Measurements from ENCODE around the gene MICAL3. TPM values are rescaled to one million over a fixed set of nuclear protein-coding genes. Genes with fewer than 3 reads are reported as not detected.
"Not testable (repeated sequence)": the region's sequence is repeated elsewhere in the genome, so short reads cannot be mapped to it uniquely, and the experiment has no call there.

MICAL3 gene
- polyA plus RNA-seq, 1 donor = 36.1 TPM

DNA sequence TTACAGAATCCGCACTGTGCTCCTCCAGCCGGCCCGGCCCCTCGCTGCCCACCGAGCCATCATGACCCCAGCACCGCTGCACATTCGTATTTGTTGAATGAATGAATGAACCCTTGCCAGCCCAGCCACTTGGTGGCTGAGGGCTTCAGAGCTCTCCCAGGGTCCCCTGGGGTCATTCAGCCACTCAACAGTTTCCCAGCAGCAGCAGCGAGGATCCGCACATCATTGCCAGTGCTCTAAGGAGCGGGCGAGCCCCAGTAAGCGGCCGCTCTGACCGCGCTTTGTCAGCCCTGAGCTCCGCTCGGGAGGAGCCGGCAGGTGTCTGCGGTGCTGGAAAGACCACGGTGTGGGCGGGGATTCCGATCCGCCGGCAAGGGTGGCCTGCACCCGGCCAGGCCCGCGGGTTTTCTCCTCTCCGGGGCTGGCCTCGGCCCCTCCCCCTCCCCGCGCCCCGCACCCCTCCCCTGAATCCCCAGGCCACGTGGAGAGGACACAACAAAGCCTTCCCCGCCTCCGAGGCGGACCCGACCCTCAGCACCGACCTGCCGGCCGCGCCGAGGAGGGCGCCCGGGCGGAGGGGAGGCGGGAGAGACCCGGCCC lies 250.7 kb downstream of the MICAL3 start:
- Histone ChIP-seq H3K27me3 (ENCODE audit: control insufficient read depth, insufficient read depth, low read length) (no peaks in the 10 kb centered on the region), H3K4me3 (ENCODE audit: low read length) (peak overlapping the region; percentile 54), H3K36me3 (ENCODE audit: control insufficient read depth, insufficient read depth, low read length) (peaks cover 2% of the 10 kb centered on the region), H3K9me3 (ENCODE audit: control insufficient read depth, low read depth, low read length) (no peaks in the 10 kb centered on the region), H3K4me1 (ENCODE audit: control insufficient read depth, insufficient read depth, low read length) (peaks cover 9% of the 10 kb centered on the region), H3K27ac (ENCODE audit: low read length) (no peak overlapping the region)
- DNase-seq = peak in 1 of 2 donors; percentile 56
- WGBS (ENCODE audit: insufficient coverage, low lambda C conversion rate) = no CpG with 5 or more reads among the region's 47 CpGs

DNA sequence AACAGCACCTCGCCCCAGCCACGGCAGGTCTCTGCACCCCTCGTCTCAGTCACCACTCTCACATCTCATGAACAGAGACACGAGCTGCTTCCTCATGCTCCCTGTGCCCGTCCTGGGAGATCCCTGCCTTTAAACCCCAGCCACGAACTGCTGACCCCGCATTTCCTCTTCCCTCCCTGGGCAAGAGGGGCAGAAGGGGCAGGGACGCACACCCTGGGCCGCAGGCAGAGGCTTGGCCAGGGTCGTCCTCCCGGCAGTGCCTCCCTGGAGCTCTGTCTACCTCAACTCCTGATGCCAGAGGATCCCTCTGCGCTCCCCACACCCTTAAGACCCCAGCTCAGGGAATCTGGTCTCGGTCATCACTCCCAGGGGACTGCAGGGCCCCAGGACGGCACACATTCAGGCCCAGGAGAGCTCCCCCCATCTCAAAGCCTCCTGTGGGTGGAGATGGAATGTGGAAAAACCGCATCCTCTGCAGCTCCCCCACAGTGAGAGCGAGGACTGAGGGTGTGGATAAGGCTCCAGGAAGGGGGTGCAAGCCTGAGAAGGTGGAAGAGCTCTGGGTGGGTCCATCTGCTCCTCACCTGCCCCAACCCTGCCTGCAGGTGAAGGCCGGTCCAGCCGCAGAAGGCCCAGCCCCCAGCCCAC lies 251.3 kb downstream of the MICAL3 start:
- no CpG with 5 or more reads among the region's 18 CpGs for WGBS (ENCODE audit: insufficient coverage, low lambda C conversion rate)
- Histone ChIP-seq H3K27me3 (ENCODE audit: control insufficient read depth, insufficient read depth, low read length) (no peaks in the 10 kb centered on the region), H3K27ac (ENCODE audit: low read length) (no peak overlapping the region), H3K9me3 (ENCODE audit: control insufficient read depth, low read depth, low read length) (no peaks in the 10 kb centered on the region), H3K4me3 (ENCODE audit: low read length) (peak overlapping the region; percentile 54), H3K36me3 (ENCODE audit: control insufficient read depth, insufficient read depth, low read length) (peaks cover 2% of the 10 kb centered on the region), H3K4me1 (ENCODE audit: control insufficient read depth, insufficient read depth, low read length) (peaks cover 12% of the 10 kb centered on the region)
- DNase-seq = peak in 1 of 2 donors; percentile 38

DNA sequence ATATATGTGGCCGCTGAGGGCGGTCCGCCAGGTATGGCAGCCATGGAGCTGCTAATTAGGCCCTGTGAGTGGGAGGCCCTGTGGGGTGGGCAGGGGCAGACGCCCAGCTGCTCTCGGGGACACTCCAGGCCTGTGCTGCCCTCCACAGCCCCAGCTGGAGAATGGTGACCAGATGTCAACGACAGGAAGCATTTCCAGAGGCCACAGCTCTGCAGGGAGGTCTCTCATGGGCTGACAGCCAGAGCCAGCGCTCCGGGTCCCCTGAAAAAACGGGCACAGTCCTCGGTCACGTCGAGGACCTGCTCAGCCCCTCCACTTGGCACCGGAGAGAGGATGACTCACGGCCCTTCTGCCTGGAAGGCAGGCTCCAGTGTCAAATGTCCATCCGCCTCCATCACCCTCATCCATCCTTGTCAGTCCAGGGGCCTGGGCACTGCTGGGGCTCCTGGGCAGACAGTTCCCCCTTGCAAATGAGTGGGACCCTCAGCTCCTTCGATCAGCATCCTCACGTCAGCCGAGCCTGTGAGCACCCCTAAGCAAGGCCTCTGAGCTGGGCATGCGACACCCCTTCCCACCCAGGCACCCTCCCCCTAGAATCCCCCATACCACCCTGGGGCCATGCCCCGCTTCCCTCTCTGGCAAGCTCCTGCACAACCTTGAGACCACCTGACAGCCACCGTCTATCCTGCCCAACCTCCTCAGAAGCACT lies 252.0 kb downstream of the MICAL3 start:
- H3K36me3 ChIP-seq (ENCODE audit: control insufficient read depth, insufficient read depth, low read length) = peaks cover 2% of the 10 kb centered on the region
- no peak overlapping the region for H3K4me3 ChIP-seq (ENCODE audit: low read length)
- WGBS (ENCODE audit: insufficient coverage, low lambda C conversion rate) = no CpG with 5 or more reads among the region's 21 CpGs
- H3K4me1 ChIP-seq (ENCODE audit: control insufficient read depth, insufficient read depth, low read length) = peaks cover 14% of the 10 kb centered on the region
- no peak overlapping the region for H3K27ac ChIP-seq (ENCODE audit: low read length)
- H3K9me3 ChIP-seq (ENCODE audit: control insufficient read depth, low read depth, low read length) = no peaks in the 10 kb centered on the region
- H3K27me3 ChIP-seq (ENCODE audit: control insufficient read depth, insufficient read depth, low read length) = no peaks in the 10 kb centered on the region
- no peak for DNase-seq

DNA sequence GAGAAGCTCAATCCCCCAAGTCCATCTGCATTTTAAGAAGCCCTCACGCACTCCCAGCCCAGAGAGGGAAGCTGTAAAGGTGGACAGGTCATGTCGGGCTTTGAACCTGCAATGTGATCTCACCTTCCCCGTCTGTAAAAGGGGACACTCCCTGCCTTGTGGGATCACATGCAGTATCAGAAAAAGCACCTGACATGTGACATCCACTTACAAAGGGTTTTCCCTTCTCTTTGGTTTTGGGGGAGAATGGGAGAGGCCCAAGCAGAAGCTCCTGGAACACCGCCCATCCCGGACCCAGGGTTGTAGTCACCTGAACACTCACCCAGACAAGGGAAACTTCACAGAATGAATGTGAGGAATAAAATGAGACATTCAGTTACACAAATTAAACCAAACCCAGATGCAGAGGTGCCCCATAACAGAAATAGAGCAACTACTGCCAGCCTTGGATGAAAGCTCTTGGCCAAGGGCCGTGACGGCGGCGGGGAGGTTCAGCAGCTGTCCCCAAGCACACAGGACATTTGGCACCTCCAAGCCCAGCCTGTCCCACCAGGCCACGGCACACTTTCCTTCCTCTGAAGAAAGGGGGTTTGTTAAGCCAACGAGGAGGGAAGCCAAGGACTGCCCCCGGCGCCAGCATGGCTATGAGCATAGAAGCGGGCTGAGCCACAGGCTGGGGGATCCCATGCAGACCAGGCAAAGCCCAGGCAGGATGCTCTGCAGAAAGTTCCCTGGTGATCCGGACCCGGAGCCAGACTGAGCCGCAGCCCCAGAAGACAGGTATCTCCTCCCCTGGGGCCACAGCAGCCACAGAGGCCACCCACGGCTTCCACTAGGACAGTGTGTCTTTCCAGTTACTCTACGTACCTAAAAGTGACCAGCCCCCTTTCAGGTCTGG lies 253.9 kb downstream of the MICAL3 start:
- Histone ChIP-seq H3K27me3 (ENCODE audit: control insufficient read depth, insufficient read depth, low read length) (no peaks in the 10 kb centered on the region), H3K4me3 (ENCODE audit: low read length) (no peak overlapping the region), H3K4me1 (ENCODE audit: control insufficient read depth, insufficient read depth, low read length) (peaks cover 14% of the 10 kb centered on the region), H3K27ac (ENCODE audit: low read length) (no peak overlapping the region), H3K36me3 (ENCODE audit: control insufficient read depth, insufficient read depth, low read length) (peaks cover 2% of the 10 kb centered on the region), H3K9me3 (ENCODE audit: control insufficient read depth, low read depth, low read length) (no peaks in the 10 kb centered on the region)
- DNase-seq = no peak
- no CpG with 5 or more reads among the region's 19 CpGs for WGBS (ENCODE audit: insufficient coverage, low lambda C conversion rate)

DNA sequence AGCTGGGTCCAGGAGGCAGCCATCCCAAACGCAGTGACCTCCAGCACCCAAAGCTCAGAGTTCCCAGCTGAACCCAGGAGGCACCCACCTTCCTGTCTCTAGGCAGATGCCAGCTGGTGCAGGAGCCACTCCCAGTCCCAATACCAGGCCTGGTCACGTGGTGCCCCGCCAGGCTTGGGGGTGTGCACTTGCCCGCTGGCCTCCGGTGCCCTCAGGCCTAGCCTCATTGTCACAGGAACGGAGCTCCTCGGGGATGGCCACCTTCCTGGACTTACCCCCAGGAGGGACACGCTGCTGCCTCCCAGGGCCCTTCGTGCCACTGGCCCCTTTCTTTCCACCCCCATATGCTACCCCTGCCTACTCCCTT lies 254.7 kb downstream of the MICAL3 start:
- Histone ChIP-seq H3K27ac (ENCODE audit: low read length) (no peak overlapping the region), H3K4me1 (ENCODE audit: control insufficient read depth, insufficient read depth, low read length) (peaks cover 14% of the 10 kb centered on the region), H3K9me3 (ENCODE audit: control insufficient read depth, low read depth, low read length) (no peaks in the 10 kb centered on the region), H3K27me3 (ENCODE audit: control insufficient read depth, insufficient read depth, low read length) (no peaks in the 10 kb centered on the region), H3K36me3 (ENCODE audit: control insufficient read depth, insufficient read depth, low read length) (peaks cover 2% of the 10 kb centered on the region), H3K4me3 (ENCODE audit: low read length) (no peak overlapping the region)
- no peak for DNase-seq
- no CpG with 5 or more reads among the region's 9 CpGs for WGBS (ENCODE audit: insufficient coverage, low lambda C conversion rate)

DNA sequence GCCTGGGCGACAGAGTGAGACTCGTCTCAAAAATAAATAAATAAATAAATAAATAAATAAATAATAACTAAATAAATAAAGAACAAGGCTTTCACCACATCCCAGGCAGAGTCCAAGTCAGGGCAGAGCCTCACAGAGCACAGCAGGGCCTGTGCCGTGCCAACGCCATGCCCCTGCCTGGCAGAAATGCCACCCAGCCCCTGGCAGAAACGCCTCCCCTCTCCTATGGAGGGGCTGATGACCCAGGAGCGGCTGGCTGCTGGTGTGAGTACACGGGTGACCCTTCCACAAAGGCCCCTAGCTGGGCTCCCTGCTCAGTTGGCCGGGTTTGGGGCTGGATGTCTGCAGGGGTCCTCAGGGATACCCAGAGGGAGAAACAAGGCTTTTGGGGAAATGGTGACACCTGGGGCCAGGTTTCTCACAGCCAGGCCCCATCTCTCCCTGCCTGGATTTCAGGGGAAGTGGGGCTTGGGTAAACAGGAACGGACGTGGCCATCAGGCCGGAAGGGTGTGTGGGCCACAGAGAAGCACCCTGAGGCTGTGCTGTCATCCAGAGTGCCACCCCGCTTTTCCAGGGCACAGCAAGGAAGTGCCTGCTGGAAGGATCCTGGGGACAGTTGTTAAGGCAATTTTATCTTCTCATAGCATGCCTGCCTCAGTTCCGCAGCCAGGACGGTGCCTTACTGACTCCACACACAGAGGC lies 255.2 kb downstream of the MICAL3 start:
- Histone ChIP-seq H3K27me3 (ENCODE audit: control insufficient read depth, insufficient read depth, low read length) (no peaks in the 10 kb centered on the region), H3K27ac (ENCODE audit: low read length) (no peak overlapping the region), H3K4me1 (ENCODE audit: control insufficient read depth, insufficient read depth, low read length) (peaks cover 14% of the 10 kb centered on the region), H3K36me3 (ENCODE audit: control insufficient read depth, insufficient read depth, low read length) (peaks cover 2% of the 10 kb centered on the region), H3K9me3 (ENCODE audit: control insufficient read depth, low read depth, low read length) (no peaks in the 10 kb centered on the region), H3K4me3 (ENCODE audit: low read length) (no peak overlapping the region)
- no peak for DNase-seq
- 94% methylated on average over 2 of the region's 14 CpGs for WGBS (ENCODE audit: insufficient coverage, low lambda C conversion rate)

DNA sequence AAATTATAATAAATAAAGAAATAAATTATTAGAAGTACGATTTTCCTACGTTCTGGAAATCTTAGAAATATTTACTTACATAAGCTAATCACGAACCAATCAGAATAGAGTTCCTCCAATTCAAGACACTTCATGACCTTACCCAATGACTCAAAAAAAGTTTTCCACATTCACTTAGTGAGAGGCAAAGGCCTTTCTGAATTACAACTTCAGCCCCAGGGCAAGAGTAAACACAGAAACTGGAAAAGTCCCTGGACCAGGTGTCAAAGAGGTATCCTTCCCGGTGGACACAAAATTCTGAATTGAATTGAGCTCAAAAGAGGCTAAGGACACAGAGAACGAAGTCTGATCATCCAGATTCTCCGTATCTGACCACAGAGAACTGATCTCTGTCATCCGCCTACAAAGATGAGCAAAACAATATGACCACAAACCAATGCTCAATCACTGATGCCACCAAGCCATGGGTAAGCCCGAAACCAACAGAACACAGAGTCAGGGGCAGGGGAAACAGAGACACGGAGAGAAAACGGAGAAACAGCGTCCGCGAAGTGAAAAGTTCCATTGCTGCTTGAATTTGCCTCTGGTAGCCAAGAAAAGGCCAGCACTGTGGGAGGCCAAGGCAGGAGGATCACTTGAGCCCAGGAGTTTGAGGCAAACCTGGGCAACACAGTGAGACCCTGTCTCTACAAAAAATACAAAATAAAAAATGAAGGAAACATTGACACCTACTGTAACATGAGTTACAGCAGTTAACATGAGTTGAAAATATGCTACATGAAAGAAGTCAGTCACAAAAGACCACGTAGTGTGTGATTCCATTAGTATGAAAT lies 256.9 kb downstream of the MICAL3 start:
- no peaks in the 10 kb centered on the region for H3K27me3 ChIP-seq (ENCODE audit: control insufficient read depth, insufficient read depth, low read length)
- no peaks in the 10 kb centered on the region for H3K9me3 ChIP-seq (ENCODE audit: control insufficient read depth, low read depth, low read length)
- no peak overlapping the region for H3K27ac ChIP-seq (ENCODE audit: low read length)
- 95% methylated on average over 4 of the region's 14 CpGs for WGBS (ENCODE audit: insufficient coverage, low lambda C conversion rate)
- H3K36me3 ChIP-seq (ENCODE audit: control insufficient read depth, insufficient read depth, low read length) = peaks cover 2% of the 10 kb centered on the region
- no peak overlapping the region for H3K4me3 ChIP-seq (ENCODE audit: low read length)
- H3K4me1 ChIP-seq (ENCODE audit: control insufficient read depth, insufficient read depth, low read length) = peaks cover 4% of the 10 kb centered on the region
- no peak for DNase-seq

DNA sequence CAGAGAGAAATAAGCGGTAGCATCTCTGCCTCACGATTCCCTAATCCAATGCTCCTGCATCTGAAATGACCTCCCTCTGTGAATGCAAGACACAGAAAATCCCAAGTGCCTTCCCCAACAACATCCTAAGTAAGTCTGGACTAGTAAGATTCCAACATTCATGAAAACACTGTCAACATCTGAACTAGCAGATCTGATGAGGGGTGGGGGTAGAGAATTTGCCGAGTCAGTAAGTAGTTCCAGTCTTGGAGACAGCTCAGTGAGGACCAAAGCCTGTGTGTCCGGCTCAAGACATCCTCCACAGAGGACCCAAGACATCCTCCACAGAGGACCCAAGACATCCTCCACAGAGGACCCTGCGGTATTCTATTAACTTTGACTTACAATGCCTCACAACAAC lies 259.5 kb downstream of the MICAL3 start:
- H3K27me3 ChIP-seq (ENCODE audit: control insufficient read depth, insufficient read depth, low read length); H3K9me3 ChIP-seq (ENCODE audit: control insufficient read depth, low read depth, low read length); H3K4me1 ChIP-seq (ENCODE audit: control insufficient read depth, insufficient read depth, low read length); H3K27ac ChIP-seq (ENCODE audit: low read length); H3K4me3 ChIP-seq (ENCODE audit: low read length); H3K36me3 ChIP-seq (ENCODE audit: control insufficient read depth, insufficient read depth, low read length); DNase-seq: not testable (repeated sequence)
- WGBS (ENCODE audit: insufficient coverage, low lambda C conversion rate) = no CpG with 5 or more reads among the region's 5 CpGs

DNA sequence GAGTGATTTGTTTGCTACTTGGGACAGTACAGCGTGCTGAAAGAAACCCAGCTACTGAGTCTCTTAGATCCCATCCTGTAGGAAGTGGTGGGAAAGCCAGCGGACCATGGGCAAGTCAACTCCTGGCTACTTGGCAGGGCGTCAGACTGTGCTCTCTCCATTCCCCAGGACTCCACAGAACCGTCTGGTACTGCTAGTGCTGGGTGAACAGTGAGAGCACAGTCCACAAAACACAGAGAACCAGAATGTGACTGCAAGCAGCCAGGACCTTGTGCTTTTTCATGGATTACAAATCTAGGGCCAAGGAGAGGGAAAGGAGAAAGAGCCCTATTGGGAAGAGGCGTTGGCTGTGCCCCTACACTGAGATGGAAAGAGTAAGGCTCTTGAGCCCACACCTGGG lies 260.3 kb downstream of the MICAL3 start:
- no peak overlapping the region for H3K27ac ChIP-seq (ENCODE audit: low read length)
- DNase-seq = no peak
- peaks cover under 1% of the 10 kb centered on the region for H3K36me3 ChIP-seq (ENCODE audit: control insufficient read depth, insufficient read depth, low read length)
- WGBS (ENCODE audit: insufficient coverage, low lambda C conversion rate) = 100% methylated on average over 1 of the region's 5 CpGs
- no peaks in the 10 kb centered on the region for H3K27me3 ChIP-seq (ENCODE audit: control insufficient read depth, insufficient read depth, low read length)
- H3K4me1 ChIP-seq (ENCODE audit: control insufficient read depth, insufficient read depth, low read length) = peaks cover 4% of the 10 kb centered on the region
- H3K9me3 ChIP-seq (ENCODE audit: control insufficient read depth, low read depth, low read length) = no peaks in the 10 kb centered on the region
- H3K4me3 ChIP-seq (ENCODE audit: low read length) = no peak overlapping the region
